Measurements from ENCODE around the gene ASIC2.

The ASIC2 gene

DNA sequence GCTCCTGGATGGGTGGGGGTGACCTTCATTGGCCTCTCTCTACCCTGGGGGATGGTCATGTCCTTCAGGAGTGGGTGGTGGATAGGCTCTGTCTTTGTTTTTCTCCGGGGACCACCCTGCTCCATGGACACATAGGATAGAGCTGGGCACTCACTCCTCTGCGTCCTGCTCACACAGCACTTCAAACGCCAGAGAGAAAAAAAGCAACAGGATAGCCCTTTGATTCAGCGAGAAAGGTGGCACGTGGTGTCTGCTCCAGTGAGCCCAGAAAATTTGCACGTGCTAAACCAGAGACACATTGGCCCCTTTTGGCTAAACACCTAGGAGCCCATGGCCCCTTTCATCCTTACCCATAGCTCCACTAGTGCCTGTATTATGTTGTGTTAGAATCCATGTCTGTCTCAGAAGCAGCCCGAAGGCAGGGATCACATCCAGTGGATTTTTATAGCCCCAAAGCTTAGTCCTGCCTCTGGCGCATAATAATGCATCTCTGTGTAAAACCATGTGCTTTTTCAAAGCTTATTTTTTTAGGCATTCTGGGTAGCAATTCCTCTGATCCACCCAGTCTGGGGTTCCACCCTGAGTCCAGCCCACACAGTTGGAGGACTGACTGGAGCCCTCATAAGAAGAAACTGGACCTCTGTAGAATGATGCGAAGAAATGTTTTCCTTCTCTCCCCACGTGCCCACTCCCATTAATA is 90.1 kb downstream of the ASIC2 start:
- DNase-seq = no peak

DNA sequence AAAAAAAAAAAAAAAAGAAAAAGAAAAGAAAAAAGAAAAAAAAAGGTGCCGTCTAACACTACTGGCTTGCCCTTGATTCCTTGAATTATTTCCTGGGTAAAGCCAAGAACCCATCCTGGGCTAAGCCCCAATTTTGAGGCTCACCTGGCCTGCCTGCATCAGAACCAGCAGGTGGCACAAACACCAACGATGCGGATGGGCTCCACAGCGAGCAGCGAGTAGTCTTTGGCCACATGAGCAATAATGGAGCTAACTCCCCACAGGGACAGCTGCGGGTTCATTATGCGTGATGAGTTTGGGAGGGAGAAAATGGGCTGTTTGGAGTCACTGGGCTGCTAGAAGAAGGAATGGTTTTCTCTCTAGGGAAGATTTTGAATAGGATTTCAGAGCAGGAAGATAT is 91.1 kb downstream of the ASIC2 start:
- DNase-seq = no peak

DNA sequence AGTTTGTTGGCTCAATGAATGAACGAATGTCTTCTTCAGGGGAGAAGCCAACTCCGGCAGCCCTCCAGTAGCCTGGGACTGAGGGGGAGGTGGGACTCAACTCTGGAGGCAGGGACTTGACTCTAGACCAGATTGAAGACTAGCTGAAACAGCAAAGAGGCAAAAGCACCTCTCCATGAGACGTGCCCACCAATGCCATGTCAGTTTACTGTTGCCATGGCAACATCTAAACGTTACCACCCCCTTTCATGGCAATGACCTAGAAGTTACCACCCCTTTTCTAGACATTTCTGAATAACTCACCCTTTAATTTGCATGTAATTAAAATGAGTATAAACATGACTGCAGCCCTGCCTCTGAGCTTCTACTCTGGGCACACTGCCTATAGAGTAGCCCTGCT is 91.8 kb downstream of the ASIC2 start:
- DNase-seq = no peak

DNA sequence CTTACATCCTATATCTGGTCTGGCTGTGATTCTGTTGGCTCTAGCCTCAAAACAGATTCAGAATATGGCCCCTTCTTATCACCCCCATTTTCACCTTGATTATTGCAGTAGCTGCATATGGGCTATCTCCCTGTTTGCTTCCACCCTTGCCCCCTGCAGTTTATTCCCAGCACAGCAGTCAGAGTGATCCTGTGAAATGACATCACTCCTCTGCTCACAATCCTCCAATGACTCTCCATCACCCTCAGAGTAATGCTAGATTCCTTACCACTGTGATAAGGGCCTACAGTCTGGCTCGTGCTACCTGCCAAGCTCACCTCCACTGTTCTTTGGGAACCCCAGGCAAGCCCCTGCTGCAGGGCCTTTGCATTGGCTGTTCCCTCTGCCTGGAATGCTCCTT is 92.5 kb downstream of the ASIC2 start:
- DNase-seq = no peak

DNA sequence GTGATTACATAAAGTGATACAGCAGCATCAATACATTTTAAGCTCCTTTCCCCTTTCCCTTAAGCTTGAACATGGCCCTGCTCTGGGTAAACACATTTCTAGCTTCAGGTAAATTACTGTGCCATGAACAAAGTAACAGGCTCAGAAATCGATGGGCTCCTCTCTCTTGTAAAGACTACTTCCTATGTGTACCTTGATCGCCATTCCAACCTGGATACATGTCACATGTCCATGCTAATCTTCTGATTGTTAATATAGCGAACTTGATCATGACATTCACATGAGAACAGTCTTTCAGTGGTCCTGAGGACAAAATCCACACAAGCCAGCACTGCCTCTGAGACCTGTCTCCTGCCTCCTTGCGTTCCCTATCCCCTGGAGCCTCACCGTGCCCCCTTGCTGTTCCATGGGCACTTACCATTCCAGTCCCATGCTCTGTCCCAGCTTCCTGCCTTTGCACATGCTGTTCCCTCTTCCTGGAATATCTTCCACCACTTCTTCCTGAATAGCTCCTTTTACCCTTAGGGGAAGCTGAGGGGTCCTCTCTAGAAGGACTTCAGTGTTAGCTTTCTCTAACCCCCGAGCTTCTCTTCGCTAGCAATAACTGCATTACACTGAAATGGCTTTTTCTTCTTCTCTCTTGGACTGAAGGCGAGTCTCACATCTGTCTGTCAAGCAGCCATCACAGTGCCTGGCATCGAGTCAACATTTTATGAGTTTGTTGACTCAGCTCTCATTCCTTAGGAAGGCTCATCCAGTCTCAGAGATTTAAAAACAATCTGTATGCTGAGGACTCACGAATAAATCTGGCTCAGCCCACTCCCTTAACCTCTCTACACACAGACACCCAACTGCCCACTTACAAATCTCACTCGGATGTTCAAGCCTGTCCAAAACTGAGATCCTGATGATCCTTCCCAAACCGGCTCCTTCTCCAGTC is 93.3 kb downstream of the ASIC2 start:
- peak; percentile 38 for DNase-seq

DNA sequence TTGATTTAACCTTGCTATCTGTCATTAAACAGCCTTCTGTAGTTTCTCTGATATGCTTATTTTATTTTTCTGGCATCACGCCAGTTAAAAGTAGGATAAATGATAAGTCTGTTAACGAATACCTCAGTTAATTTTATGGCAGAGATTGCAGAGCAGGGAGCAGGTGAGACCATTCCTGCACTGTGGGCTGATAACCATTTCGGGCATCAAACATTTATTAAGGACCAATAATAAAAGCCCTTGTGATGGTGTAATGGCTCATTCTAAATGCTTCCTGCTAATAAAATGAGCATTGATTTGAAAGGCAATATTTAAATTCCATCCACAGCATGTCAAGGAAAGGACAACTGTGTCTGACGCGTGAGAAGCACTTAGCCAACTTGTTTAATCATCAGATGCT is 94.1 kb downstream of the ASIC2 start:
- DNase-seq = no peak

DNA sequence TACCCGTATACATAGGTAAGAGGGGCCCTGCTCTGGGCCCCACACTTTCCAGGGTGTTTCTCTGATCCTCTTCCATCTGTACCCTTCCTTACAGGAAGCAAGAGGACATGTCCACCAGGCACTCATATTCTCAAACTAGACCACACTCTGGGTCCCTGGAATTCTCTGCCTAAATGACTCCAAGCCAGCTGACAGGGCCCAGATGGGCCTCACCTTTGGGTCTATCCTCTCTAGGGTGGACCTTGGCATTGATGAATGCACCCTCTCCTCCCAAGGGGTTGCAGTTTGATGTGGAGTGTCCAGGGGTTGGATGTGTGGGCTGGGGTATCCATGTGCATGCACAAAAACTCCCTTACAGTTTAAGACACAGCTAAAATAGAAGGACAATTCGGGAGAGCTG is 95.8 kb downstream of the ASIC2 start:
- no peak for DNase-seq

DNA sequence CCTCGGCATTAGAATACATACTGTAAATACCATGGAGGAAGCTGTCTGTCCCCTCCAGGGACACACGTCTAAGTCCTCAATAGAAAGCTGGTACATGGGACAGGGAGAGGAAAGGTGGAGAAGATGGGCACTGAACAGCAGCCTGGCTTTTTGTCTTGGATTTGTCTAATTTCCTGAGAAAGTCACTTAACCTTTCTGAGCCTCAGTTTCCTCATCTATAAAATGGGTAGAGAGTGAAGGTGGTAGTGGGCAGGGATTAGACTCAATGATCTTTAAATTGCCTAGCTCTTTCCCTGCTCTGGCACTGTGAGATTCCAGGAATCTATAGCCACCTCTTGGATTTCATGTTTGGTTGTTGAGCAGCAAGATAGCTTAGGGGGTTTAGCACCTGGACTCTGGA is 96.2 kb downstream of the ASIC2 start:
- DNase-seq = no peak

DNA sequence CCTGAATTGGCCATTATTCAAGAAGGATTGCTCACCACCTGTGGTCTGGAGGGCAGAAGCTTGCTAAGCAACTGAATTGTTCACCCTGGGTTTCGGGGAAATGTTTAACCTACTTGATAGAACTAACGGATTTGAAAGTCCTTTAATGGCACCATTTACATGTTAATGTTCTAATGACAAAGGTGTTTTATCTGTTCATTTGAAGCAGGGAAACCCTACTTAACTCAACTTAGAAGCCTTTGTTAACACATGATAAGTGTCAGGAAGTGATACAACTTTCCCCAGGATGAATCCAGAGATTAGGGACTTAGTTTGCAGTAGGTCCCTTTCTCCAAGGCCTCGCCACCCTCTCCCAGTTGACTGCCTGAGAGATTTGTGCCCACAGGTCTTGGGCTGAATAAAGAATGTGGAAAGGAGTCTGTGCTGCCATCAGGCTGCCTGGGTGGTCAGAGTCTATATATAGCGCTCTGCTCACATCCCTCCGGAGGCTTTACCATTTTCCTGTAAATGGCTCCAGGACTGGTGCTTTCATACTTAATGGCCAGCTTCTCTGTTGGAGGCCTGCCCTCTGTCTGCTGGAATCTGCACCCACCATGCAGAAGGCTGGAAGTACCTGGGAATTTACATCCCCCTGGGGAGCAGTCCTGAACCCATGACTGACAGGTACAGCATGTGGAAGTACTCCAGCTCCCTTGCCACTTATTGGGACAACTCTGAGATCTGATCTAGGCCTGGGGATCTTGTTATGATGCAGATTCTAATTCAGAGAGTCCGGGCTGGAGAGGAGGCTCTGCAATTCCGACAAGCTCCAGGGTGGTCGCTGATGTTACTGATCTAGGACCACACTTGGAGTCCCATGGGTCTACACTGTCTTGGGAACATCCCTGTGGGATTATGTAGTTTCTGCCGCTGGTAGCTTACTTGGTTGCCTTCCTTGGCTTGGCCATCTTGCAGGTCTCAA is 99.9 kb downstream of the ASIC2 start:
- DNase-seq = no peak

DNA sequence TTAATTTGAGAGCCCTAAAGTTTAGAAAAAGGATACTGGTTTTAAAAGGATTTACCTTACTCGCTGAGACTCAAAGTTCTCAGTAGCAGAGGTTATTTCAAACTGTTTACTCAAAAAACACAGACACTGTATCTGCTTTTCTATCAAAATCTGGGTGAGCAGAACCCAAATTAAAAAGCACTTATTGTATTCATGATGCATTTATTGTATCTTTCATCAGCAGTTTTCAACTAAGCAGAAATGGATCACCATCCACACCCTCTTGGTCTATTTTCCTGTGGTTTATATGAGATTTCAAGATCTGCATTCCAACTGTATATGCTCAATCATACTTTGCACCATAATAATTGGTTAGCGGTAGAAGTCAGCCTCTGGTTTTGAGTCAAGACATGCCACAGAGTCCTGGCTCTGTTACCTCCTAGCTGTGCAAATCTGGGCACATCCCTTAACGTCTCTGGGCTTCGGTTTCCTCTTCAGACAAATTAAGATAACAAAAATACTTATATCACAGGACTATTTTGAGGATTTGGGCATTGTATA is 109.5 kb downstream of the ASIC2 start:
- DNase-seq = peak; percentile 7

DNA sequence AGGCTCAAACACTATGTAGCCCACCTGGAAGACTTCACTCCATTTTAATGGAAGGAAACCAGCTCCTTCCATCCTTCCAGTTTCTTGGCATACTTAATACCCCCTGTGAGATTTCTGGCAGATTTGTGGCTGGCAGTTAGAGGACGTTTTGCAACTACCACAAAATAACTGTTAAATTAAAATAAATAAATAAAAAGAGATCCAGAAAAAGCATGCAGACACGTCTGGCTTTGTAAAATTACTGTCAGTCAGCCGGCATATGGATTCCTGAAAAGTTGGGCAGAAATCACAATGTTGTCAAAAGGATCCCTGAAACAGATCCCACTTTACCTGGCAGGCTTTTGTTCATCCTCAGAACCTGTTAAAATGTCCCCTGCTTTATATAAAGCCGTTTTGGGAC is 113.9 kb downstream of the ASIC2 start:
- DNase-seq = no peak

DNA sequence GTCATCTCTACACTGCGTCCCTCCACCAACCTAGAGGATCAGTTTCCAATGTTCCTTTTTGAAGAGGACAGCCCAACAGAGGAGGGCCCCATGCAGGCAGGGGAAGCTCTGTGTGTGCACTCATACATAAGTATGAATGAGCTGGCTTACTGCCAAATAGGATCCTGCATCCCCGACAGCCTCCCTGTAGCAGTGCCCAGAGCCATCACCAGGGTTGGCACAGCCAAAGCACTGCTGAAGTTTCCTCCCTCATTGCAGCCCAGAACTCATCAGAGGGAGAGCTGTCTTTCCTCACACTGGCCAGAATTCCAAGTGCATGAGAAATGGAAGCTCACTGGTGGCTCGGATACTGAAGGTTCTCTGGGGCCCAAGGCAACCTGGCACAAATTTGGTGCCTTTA is 114.4 kb downstream of the ASIC2 start:
- no peak for DNase-seq

DNA sequence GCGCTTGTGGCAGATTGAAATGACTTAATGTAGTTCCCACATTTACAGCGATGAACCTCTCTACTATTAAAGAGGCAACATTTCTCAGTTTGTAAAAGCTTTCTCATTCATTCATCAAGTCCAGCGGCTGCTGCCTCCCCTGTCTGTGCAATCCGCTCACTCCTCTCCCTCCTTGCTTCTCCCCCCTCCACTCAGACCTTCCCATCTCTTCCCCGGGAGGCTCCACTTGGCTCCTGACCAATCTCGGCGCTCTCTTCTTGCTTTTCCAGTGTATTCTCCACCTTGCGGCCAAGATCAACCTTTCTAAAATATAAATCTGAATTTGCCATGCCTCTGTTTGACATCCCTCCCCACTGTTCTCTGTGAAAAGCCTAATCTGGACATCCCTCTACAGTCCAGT is 117.5 kb downstream of the ASIC2 start:
- DNase-seq = no peak

DNA sequence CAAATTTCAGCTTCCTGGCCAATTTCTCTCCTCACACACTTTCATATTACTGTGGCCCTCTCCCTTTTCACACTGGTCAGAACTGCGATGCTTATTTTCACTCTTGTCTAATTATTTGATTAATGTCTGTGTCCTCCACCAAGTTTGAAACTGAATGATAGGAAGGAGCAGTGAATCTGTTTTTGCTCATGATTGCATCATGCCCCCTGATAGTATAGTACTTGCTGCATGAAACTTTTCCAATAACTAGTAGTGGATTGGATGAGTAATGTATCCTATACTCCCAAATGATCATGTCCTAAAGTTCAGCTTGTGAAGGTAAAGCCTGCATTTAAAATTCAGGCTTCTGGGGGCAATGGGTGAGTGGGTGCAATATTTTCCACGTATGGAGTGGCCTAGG is 121.2 kb downstream of the ASIC2 start:
- DNase-seq = no peak

DNA sequence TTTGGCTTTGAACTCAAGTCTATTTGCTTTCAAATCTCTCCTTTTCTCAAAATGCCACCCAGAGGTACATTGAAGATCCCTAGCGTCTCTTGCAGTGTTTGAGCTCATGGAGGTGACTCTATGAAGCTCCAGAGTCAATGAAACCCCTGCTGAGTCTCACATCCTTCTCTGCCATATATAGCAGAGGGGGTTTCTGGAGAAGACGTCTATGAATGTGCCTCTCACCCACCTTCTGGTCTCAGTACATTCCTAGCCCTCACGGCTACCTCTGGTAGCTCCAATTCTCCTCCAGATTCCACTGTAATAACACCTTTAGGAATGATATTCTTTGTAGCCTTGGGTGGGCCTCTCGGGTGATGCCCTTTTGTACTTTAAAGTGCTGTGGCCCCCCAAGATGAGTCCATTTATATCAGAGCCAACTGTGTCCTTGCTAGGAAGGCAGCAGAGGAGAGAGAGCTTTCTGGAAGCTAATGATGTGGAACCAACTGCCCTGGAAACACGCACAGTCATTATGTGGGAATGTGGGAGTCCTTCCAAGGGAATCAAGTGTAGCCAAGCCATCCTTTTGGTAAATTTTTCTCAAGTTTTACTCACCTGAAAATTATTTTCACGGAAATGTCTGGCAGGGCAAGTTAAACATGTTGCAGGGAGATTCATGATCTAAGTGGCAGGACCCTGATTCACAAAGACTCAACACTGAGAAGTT is 123.4 kb downstream of the ASIC2 start:
- peak; percentile 32 for DNase-seq

DNA sequence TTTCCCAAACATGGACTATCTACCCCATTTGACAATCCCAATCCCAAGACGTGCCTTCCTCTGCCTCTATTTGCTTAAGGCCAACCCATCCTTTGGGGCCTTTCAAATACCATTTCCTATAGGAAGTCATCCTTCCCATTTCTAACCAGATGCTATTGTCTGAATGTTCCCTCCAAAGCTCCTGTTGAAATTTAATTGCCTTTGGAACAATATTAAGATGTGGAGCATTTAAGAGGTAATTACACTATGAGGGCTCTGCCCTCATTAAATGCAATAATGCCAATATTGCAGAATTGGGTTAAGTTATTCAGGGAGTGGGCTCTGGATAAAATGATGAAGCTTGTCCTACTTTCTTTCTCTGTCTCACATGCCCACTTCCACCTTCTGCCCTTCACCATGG is 125.4 kb downstream of the ASIC2 start:
- no peak for DNase-seq

DNA sequence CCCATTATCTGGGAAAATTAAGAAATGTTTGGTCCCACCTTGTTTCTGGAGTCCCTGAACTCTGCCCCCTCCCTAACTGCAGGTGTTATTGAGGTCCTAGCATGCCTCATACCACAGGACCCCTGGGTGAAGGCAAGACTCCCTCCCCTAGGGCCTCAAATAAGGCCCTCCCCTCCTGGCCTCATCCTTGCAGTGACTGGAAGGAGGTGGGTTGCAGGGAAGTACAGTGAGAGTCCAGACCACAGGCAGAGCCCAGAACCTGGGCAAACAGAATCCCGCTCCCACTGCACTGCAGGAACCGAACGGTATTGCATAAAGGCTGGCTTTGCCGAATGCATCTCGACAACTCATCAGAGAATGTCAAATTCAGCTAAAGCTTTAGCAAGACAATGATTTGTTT is 126.6 kb downstream of the ASIC2 start:
- no peak for DNase-seq

DNA sequence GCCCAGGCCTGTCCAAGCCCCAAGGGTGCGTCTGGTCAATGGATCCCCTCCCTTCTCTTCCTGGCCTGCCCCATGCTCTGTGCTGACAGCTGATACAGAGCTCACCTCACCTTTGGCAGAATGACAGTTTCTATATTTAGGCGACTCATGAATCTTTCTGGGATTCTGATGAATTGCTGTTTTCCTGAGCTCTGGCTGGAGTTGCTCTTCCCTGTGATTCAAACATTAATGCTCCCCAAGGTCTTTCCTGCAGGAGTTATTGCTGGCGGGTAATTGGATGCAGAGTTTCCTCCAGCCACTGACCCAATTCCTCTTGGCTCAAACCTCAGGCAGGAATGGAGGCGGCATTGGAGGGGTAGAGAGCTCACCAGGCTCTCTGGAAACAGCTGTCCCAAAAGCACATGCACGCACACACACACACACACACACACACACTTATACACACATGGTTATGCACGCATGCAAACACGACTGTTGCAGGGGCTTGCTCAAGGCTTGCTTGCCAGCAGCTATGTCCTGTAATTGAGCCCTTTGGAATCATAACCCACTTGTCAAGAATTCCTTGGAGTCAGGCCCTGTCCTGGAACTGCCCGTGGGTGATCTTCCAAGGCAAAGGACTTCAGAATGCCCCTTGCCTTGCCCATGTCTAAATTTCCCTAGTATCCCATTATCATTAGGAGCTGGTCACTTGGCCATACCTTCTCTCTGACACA is 128.8 kb downstream of the ASIC2 start:
- no peak for DNase-seq

DNA sequence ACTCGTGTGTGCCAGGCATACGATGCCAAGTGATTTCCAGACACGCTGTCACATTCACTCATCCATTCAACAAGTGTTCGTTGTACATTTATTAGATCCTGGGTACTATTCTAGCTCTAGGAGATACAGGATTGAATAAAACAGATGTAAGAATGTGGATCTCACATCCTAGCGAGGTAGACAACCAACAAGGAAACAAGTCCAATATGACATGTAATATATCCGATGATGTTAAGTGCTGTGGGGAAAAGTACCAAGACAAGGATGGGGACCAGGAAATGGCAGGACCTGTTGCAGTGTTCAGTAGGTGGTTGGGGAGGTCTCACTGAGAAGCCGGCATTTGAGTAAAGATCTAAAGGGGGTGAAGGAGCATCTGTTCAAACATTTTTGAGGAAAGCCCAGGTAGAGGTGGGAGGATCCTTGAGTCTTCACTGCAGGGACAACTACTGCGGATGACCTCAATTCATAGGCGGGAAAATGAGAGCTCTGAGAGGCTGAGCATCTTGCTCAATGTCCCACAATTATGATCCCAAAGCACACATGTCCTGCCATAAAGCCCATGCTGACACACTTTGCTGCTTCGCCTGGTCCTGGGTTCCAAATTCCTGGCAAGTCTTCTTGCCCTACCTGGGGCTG is 129.4 kb downstream of the ASIC2 start:
- no peak for DNase-seq

DNA sequence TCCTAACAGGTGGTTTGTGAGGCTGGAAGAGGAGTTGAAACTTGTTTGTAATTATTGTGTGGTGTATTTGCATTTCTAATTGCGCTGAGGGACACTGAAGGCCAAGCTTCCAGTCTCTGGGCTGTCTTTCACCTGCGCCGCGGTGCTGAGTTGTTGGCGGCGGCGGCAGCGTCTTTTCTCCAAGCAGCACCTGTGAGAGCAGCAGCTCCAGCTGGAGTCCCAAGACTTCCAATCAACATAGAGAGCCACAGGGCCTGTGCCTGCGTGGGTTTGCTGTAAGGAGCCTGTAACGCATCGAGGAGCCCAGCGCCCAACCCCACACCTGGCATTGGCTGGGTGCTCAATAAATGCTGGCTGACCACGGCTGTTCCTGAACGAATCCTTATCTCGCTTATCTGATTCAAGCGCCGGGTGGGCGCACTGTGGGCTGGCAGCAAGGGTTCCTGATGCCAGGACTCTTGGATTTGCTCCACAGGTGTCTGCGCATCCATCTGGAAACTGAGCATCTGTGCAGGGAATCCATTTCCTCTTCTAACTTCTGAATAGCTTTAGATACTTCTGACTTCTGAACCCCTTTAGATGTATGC is 138.1 kb downstream of the ASIC2 start:
- DNase-seq = no peak
